ENCODE measurements around the gene SLC28A3.

The SLC28A3 gene

DNA sequence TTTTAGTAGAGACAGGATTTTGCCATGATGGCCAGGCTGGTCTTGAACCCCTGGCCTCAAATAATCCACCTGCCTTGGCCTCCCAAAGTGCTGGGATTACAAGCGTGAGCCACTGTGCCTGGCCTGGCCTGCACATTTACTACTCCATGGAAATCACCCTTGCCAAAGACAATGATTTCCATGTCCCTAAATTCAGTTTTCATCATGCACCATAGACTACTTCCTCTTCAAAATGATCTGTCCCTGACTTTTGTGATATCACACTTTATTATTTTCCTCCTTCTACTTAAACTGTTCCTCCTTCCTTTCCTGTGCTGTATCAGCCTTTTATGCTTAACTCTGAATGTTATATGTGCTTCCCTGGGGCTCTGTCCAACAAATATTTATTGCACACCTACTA, 20.3 kb downstream of the SLC28A3 start:
- Histone ChIP-seq H3K27ac (ENCODE audit: low read depth, low read length) (no peak overlapping the region), H3K9me3 (ENCODE audit: insufficient read depth, low read depth, low read length) (no peaks in the 10 kb centered on the region), H3K27me3 (ENCODE audit: insufficient read depth, low read length) (no peaks in the 10 kb centered on the region), H3K4me1 (ENCODE audit: insufficient read depth, low read length) (no peaks in the 10 kb centered on the region), H3K4me3 (ENCODE audit: low read length) (no peak overlapping the region), H3K9ac (ENCODE audit: low read depth, low read length) (no peak overlapping the region), H3K36me3 (ENCODE audit: insufficient read depth, low read length) (no peaks in the 10 kb centered on the region)
- 89% methylated on average over 1 of the region's 1 CpG for WGBS

- no peaks in the 10 kb centered on the region for H3K4me1 ChIP-seq (ENCODE audit: insufficient read depth, low read length)
- 89% methylated on average over 4 of the region's 4 CpGs for WGBS
- no peaks in the 10 kb centered on the region for H3K36me3 ChIP-seq (ENCODE audit: insufficient read depth, low read length)
- no peaks in the 10 kb centered on the region for H3K9me3 ChIP-seq (ENCODE audit: insufficient read depth, low read depth, low read length)
- no peak overlapping the region for H3K4me3 ChIP-seq (ENCODE audit: low read length)
- no peak overlapping the region for H3K27ac ChIP-seq (ENCODE audit: low read depth, low read length)
- H3K9ac ChIP-seq (ENCODE audit: low read depth, low read length), result no peak overlapping the region
- no peaks in the 10 kb centered on the region for H3K27me3 ChIP-seq (ENCODE audit: insufficient read depth, low read length)
These were observed 20.9 kb downstream of the SLC28A3 start for GRCh38 chr9:84319632-84320031.

- Histone ChIP-seq H3K4me3 (ENCODE audit: low read length) (no peak overlapping the region), H3K36me3 (ENCODE audit: insufficient read depth, low read length) (no peaks in the 10 kb centered on the region), H3K27me3 (ENCODE audit: insufficient read depth, low read length) (no peaks in the 10 kb centered on the region), H3K27ac (ENCODE audit: low read depth, low read length) (no peak overlapping the region), H3K9ac (ENCODE audit: low read depth, low read length) (no peak overlapping the region), H3K4me1 (ENCODE audit: insufficient read depth, low read length) (no peaks in the 10 kb centered on the region), H3K9me3 (ENCODE audit: insufficient read depth, low read depth, low read length) (no peaks in the 10 kb centered on the region)
- 100% methylated on average over 1 of the region's 2 CpGs for WGBS
These were observed 21.6 kb downstream of the SLC28A3 start for GRCh38 chr9:84318981-84319380.

DNA sequence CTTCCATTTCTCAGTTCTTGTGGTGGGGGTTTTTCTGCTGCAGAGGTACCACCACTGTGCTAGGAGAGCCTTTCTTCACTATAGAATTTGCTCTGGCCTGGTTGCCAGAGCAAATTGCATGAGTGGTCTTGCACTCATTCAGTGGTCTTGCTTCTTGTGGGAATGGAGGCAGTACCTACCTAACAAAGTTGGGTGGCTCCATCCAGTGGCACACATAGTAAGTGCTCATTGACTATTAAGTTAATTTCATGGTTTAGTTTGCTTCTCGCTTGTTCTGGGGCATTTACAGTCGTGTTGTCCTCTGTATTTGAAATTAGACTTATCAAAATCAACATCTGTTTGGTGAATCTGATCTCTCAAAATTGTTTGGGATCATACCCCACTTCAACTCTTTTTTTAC, 23.0 kb downstream of the SLC28A3 start:
- H3K9me3 ChIP-seq (ENCODE audit: insufficient read depth, low read depth, low read length), result no peaks in the 10 kb centered on the region

GRCh38 chr9:84315278-84315877, 25.2 kb downstream of the SLC28A3 start:
- Histone ChIP-seq H3K36me3 (ENCODE audit: insufficient read depth, low read length) (no peaks in the 10 kb centered on the region), H3K4me1 (ENCODE audit: insufficient read depth, low read length) (no peaks in the 10 kb centered on the region), H3K9me3 (ENCODE audit: insufficient read depth, low read depth, low read length) (no peaks in the 10 kb centered on the region), H3K4me3 (ENCODE audit: low read length) (no peak overlapping the region), H3K27me3 (ENCODE audit: insufficient read depth, low read length) (no peaks in the 10 kb centered on the region), H3K27ac (ENCODE audit: low read depth, low read length) (no peak overlapping the region), H3K9ac (ENCODE audit: low read depth, low read length) (no peak overlapping the region)
- WGBS, result 34% methylated on average over 7 of the region's 8 CpGs

More for the DNA sequence above, 23.0 kb downstream of the SLC28A3 start:
- H3K36me3 ChIP-seq (ENCODE audit: insufficient read depth, low read length), result no peaks in the 10 kb centered on the region
- no peak overlapping the region for H3K27ac ChIP-seq (ENCODE audit: low read depth, low read length)
- no peak overlapping the region for H3K4me3 ChIP-seq (ENCODE audit: low read length)
- WGBS, result 93% methylated on average over 2 of the region's 2 CpGs
- no peak overlapping the region for H3K9ac ChIP-seq (ENCODE audit: low read depth, low read length)
- H3K4me1 ChIP-seq (ENCODE audit: insufficient read depth, low read length), result no peaks in the 10 kb centered on the region
- H3K27me3 ChIP-seq (ENCODE audit: insufficient read depth, low read length), result no peaks in the 10 kb centered on the region

DNA sequence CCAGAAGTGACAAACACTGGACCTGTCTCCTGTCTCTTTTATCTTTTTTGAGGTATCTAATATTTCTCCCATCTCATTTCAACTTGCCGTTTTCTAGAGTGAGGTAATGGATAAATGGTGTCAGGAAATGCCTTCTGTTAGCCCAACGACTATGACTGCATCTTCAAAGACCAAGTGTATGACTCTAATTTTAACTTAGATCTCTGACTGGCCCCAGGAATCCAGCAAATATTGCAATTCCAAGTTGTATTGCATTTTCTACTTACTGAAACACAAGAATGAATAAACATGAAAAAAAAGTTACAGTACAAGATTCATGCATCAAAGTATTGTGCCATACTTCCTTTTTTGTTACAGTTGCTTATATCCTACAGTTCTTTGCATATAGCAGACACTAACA, 26.3 kb downstream of the SLC28A3 start:
- no peak overlapping the region for H3K9ac ChIP-seq (ENCODE audit: low read depth, low read length)
- no peaks in the 10 kb centered on the region for H3K27me3 ChIP-seq (ENCODE audit: insufficient read depth, low read length)
- H3K9me3 ChIP-seq (ENCODE audit: insufficient read depth, low read depth, low read length), result no peaks in the 10 kb centered on the region
- H3K36me3 ChIP-seq (ENCODE audit: insufficient read depth, low read length), result no peaks in the 10 kb centered on the region
- no peak overlapping the region for H3K27ac ChIP-seq (ENCODE audit: low read depth, low read length)
- 92% methylated on average over 2 of the region's 2 CpGs for WGBS
- H3K4me3 ChIP-seq (ENCODE audit: low read length), result no peak overlapping the region
- H3K4me1 ChIP-seq (ENCODE audit: insufficient read depth, low read length), result no peaks in the 10 kb centered on the region

- WGBS, result 88% methylated on average over 2 of the region's 2 CpGs
- H3K9me3 ChIP-seq (ENCODE audit: insufficient read depth, low read depth, low read length), result no peaks in the 10 kb centered on the region
- no peaks in the 10 kb centered on the region for H3K27me3 ChIP-seq (ENCODE audit: insufficient read depth, low read length)
- no peaks in the 10 kb centered on the region for H3K36me3 ChIP-seq (ENCODE audit: insufficient read depth, low read length)
- H3K4me1 ChIP-seq (ENCODE audit: insufficient read depth, low read length), result 0 out of 2 replicates have a peak, but pooled peaks cover under 1% of the 10 kb centered on the region
- H3K27ac ChIP-seq (ENCODE audit: low read depth, low read length), result no peak overlapping the region
- H3K9ac ChIP-seq (ENCODE audit: low read depth, low read length), result no peak overlapping the region
- H3K4me3 ChIP-seq (ENCODE audit: low read length), result no peak overlapping the region
These were observed 29.7 kb downstream of the SLC28A3 start for GRCh38 chr9:84310883-84311282.

DNA sequence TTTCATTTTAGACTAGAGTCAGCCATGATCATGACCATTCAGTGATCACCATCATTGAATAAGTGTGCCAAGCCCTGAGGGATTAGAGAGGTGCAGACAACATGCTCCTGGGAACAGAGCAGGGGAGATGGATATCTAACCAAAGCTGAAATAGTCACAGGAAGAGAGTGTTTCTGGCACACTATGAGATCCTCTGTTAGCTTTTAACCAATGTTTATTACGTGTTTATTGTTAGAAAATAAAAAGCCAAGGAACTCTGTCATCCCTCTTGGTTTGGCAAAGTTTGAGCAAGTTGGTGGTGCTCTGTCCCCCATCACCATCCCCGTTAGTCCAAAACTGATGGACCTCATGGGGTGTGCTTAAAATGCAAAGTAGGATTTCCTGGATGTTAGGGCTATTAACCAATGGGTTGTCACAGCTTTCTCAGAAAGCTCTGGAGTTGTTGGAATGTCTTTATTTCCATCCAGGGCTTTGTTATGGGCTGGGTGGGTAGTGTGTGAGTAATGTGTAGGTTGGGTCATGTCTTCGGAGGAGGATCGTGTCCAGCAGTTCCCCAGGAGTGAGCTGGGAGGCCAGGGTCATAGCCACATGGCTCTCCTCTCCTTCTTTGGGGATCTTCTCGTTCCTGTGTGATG, 34.9 kb downstream of the SLC28A3 start:
- Histone ChIP-seq H3K9me3 (ENCODE audit: insufficient read depth, low read depth, low read length) (no peaks in the 10 kb centered on the region), H3K4me3 (ENCODE audit: low read length) (no peak overlapping the region), H3K27me3 (ENCODE audit: insufficient read depth, low read length) (no peaks in the 10 kb centered on the region), H3K36me3 (ENCODE audit: insufficient read depth, low read length) (no peaks in the 10 kb centered on the region), H3K27ac (ENCODE audit: low read depth, low read length) (no peak overlapping the region), H3K9ac (ENCODE audit: low read depth, low read length) (no peak overlapping the region), H3K4me1 (ENCODE audit: insufficient read depth, low read length) (peaks cover 8% of the 10 kb centered on the region; the same call in 1 of the 2 replicates)
- 80% methylated on average over 5 of the region's 5 CpGs for WGBS

- Histone ChIP-seq H3K4me1 (ENCODE audit: insufficient read depth, low read length) (peaks cover 8% of the 10 kb centered on the region; the same call in 1 of the 2 replicates), H3K27ac (ENCODE audit: low read depth, low read length) (no peak overlapping the region), H3K27me3 (ENCODE audit: insufficient read depth, low read length) (no peaks in the 10 kb centered on the region), H3K9ac (ENCODE audit: low read depth, low read length) (no peak overlapping the region), H3K36me3 (ENCODE audit: insufficient read depth, low read length) (no peaks in the 10 kb centered on the region), H3K4me3 (ENCODE audit: low read length) (no peak overlapping the region), H3K9me3 (ENCODE audit: insufficient read depth, low read depth, low read length) (no peaks in the 10 kb centered on the region)
- WGBS, result no CpG with 5 or more reads among the region's 1 CpG
These were observed 36.4 kb downstream of the SLC28A3 start for GRCh38 chr9:84304166-84304565.

DNA sequence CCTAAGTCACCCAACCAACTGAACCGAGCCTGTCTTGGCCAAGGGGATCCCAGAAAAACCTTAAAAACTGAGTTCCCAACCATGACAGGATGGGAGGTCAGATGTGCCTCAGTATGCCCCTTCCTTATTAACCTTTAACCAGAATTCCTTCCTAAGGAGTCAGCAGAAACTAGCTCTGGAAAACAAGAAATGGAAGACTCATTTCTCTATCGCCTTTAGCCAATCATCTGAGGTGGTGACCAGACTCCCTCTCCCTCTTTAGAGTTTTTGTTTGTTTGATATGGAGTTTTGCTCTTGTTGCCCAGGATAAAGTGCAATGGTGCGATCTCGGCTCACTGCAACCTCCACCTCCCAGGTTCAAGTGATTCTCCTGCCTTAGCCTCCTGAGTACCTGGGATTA, 37.5 kb downstream of the SLC28A3 start:
- H3K9me3 ChIP-seq (ENCODE audit: insufficient read depth, low read depth, low read length), result no peaks in the 10 kb centered on the region
- H3K27ac ChIP-seq (ENCODE audit: low read depth, low read length), result no peak overlapping the region
- no peaks in the 10 kb centered on the region for H3K36me3 ChIP-seq (ENCODE audit: insufficient read depth, low read length)
- peaks cover 8% of the 10 kb centered on the region; the same call in 1 of the 2 replicates for H3K4me1 ChIP-seq (ENCODE audit: insufficient read depth, low read length)
- WGBS, result 92% methylated on average over 4 of the region's 4 CpGs
- H3K9ac ChIP-seq (ENCODE audit: low read depth, low read length), result no peak overlapping the region
- H3K27me3 ChIP-seq (ENCODE audit: insufficient read depth, low read length), result no peaks in the 10 kb centered on the region
- no peak overlapping the region for H3K4me3 ChIP-seq (ENCODE audit: low read length)

DNA sequence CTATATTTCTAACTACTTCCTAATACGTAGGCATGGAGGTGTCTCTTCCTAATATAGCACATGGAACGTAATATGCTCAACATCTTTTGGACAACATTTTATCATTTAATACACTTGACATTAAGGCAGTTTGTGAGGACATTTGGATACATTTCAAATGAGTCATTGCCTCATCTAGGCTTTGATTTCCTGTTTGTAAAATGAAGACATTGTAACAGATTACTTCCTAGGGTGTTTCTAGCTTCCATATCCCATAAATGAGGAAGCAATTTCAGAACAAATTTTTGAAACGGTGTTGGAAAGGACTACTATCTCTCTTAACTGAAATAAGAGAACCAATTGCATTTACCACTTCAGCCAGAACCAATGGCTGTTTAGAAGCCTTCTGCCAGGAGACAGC, 38.7 kb downstream of the SLC28A3 start:
- WGBS, result 98% methylated on average over 3 of the region's 3 CpGs
- Histone ChIP-seq H3K9ac (ENCODE audit: low read depth, low read length) (no peak overlapping the region), H3K36me3 (ENCODE audit: insufficient read depth, low read length) (no peaks in the 10 kb centered on the region), H3K27me3 (ENCODE audit: insufficient read depth, low read length) (no peaks in the 10 kb centered on the region), H3K4me1 (ENCODE audit: insufficient read depth, low read length) (peaks cover 8% of the 10 kb centered on the region; the same call in 1 of the 2 replicates), H3K27ac (ENCODE audit: low read depth, low read length) (no peak overlapping the region), H3K4me3 (ENCODE audit: low read length) (no peak overlapping the region), H3K9me3 (ENCODE audit: insufficient read depth, low read depth, low read length) (no peaks in the 10 kb centered on the region)

All from HUES64 (cell line).